Activated CD4-positive, alpha-beta T cell treated with anti-CD3 and anti-CD28 coated beads, Interleukin-2, amount 50 U/mL, for 1 hour (primary cell): ENCODE results near the gene KRTAP5-7.
"Not testable (repeated sequence)": the region's sequence is repeated elsewhere in the genome, so short reads cannot be mapped to it uniquely, and the experiment has no call there.

ENCODE experiments used
- DNase-seq: peaks from one replicate; pipeline ENCODE4 v3.0.0-alpha.2; 2020

Gene KRTAP5-7

DNA sequence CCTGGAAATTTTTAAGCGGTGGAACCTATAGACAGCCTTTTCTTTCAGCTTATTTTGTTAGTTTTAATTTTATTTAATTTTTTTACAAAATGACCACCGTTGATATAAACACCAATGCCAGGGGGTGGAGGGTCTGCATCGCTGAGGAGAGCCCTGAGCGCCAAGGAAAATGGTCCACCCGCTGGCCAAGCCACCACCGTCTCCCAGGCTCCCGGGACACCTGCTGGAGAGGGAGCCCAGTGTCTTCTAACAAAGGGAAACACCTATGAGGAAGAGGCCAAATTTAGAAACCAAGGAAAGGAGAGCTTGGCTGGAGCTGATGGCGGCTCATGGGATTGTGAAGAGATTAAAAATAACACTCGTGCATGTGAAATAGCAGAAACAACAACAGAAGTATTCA lies 10.5 kb downstream of the KRTAP5-7 start:
- DNase-seq = no peak

DNA sequence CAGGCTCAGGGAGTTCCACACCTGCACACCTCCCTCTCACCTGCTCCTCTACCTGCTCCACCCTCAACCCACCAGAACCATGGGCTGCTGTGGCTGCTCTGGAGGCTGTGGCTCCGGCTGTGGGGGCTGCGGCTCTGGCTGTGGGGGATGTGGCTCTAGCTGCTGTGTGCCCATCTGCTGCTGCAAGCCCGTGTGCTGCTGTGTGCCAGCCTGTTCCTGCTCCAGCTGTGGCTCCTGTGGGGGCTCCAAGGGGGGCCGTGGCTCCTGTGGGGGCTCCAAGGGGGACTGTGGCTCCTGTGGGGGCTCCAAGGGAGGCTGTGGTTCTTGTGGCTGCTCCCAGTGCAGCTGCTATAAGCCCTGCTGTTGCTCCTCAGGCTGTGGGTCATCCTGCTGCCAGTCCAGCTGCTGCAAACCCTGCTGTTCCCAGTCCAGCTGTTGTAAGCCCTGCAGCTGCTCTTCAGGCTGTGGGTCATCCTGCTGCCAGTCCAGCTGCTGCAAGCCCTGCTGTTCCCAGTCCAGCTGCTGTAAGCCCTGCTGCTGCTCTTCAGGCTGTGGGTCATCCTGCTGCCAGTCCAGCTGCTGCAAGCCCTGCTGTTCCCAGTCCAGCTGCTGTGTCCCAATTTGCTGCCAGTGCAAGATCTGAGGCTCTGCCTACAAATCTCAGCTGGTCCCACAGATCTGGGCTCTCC lies 11.1 kb downstream of the KRTAP5-7 start, which contains the start of gene KRTAP5-8:
KRTAP5-8 (plus strand) TSS at position 49 of the 689 bp plus-strand sequence; CDS start at position 80, 31 bp downstream.
- not testable (repeated sequence) for DNase-seq

DNA sequence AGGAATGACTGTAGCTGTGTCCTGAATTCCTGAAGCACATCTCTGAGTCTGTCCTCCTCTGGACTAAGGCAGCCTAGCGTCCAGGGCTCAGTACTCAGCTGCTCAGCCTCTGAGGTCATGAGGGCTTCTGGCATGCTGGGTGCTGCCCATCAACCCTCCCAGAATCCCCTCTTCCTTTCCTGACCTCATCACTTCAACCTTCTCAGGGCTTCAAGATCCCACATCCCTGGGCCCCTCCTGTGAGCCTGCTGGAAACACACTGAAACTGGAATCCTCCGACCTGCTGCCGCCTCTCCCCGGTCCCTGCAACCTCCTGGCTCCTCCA lies 11.6 kb downstream of the KRTAP5-7 start:
- DNase-seq = no peak

DNA sequence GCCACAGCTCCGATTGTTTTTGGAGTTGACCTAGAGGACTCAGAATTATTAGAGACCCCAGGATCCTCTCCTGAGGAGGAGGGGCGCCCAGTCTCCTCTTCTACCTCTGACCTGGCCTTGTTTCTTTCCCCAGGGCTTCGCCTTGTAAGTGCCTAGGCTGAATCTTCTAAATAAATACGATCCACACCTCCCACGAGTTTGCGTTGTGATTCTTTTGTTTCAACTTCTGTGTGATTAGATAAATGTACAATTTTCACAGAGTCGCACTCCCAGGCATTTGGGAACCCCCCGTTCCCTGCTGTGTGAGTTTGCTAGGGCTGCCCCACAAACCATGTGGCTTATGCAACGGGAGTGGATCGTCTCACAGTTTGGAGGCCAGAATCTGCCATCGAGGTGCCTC lies 11.9 kb downstream of the KRTAP5-7 start:
- DNase-seq = no peak

DNA sequence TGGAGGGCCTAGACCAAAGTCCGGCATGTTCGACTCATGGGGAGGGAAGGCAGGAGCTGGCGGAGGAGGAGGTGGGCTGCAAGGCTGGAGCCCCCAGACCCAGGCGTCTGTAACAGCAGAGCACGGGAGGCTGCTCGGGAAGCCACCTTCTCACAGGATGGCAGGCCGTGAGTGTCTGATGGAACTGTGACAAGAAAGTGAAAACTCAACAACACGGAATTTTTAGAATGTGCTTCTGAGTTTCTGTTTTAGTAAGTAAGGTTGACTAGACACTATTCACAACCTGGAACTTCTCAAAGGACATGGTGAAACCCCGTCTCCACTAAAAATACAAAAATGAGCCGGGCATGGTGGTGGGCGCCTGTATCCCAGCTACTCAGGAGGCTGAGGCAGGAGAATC lies 12.9 kb downstream of the KRTAP5-7 start:
- not testable (repeated sequence) for DNase-seq

DNA sequence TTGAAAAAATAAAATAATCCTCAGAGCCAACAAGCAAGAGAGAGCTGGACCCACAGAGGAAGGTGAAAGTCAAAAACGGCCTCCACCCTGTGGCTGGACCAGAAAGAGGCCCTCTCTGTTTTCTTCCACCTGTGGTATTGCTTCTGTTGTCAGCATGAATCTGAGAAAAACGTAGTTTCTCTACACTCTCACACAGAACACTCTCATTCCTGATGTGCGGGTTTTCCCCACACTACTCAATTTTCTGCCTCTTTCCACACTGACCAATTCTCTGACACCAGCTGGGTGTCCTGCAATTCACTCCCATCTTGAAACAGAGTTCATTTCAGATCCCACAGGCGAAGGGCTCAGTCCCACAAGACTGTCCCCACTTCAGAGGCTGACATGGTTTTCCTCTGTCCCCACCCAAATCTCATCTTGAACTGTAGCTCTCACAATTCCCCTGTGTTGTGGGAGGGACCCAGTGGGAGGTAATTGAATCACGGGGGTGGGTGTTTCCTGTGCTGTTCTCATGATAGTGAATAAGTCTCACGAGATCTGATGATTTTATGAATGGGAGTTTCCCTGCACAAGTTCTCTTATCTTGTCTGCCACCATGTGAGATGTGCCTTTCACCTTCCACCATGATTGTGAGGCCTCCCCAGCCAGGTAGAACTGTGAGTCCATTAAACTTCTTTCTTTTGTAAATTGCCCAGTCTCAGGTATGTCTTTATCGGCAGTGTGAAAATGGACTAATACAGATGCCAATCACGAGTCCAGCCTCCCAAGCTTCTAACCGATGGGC lies 13.6 kb downstream of the KRTAP5-7 start:
- not testable (repeated sequence) for DNase-seq

DNA sequence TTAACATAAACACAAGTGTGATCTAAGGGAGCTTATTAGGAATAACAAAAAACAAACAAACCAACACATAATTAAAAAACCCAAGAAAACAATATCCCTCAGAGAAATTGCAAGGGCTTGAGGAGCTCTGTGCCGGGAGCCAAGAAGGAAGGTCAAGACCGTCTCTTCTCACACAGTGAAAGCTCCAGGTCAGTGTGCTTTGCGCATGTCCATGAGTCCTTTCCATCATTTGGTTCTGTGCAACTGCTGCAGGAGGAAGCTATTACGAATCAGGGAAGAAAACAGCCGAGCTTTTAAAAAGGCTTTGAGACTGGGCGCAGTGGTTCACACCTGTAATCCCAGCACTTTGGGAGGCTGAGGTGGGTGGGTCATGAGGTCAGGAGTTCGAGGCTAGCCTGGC lies 15.3 kb downstream of the KRTAP5-7 start:
- no peak for DNase-seq

DNA sequence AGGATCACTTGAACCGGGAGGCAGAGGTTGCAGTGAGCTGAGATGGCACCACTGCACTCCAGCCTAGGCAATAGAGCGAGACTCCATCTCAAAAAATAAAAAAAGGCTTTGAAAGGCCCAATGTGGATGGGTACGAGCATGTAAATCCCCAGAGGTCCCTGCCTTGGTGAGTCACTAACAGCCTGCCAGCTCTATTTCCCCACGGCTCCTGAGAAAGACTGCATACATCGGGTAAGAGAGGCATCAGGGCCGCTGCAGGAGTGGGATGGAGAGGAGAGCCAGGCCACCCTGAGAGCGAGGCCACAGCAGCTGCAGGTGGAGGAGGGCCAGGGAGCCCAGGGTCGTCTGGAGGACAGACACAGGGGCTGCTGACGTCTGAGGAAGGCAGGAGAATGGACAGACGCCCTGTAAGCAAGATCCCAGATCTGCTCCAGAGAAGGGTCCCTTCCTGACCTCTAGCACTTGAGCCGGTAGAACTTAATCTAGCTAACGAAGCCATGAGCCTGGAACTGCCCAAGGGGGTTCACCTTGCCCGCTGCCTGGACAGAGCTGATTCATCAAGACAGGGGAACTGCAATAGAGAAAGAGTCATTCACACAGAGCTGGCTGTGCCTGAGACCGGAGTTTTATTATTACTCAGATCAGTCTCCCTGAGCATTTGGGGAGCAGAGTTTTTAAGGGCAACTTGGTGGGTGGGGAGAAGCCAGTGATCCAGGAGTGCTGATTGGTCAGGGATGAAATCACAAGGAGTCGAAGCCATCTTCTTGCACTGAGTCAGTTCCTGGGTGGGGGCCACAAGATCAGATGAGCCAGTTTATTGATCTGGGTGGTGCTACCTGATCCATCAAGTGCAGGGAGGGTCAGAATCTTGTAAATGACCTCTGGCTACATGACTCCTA lies 16.1 kb downstream of the KRTAP5-7 start:
- no peak for DNase-seq

DNA sequence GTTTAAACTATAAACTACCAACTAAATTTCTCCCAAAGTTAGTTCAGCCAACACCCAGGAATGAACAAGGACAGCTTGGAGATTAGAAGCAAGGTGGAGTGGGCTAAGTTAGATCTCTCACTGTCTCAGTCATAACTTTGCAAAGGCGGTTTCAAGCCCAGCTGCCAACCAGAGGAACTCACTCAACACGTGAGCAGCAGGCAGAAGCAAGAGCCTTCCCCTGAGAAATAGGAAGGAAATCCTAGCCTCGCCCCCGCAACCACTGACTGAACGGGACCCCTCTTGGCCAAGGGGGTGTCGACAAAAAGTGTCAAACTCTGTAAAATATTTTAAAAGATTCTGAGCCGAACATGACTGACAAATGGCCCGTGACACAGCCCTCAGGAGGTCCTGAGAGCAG lies 16.8 kb downstream of the KRTAP5-7 start:
- DNase-seq = no peak

DNA sequence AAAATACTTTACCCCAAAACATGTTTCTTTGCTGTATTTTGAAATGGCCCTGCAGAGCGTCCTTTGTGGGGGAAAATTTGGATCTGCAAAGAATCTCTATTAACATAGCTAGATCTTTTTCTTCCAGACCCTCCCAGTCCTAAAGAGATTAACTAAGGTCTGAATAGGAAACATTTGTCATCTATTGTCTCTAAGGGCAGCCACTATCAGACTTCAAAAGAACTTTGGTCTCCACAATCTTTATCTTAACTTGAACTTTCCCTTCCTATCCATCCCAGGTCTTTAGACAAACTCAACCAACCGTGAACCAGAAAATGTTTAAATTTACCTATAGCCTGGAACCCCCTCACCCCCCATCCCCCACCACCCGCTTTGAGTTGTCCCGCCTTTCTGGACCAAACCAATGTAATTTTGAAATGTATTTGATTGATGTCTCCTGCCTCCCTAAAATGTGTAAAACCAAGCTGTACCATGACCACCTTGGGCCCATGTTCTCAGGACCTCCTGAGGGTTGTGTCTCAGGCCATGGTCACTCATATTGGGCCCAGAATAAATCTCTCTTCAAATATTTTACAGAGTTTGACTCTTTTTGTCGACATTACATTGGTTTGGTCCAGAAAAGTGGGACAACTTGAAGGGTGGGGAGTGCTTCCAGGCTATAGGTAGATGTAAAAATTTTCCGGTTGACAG lies 17.6 kb downstream of the KRTAP5-7 start:
- no peak for DNase-seq

DNA sequence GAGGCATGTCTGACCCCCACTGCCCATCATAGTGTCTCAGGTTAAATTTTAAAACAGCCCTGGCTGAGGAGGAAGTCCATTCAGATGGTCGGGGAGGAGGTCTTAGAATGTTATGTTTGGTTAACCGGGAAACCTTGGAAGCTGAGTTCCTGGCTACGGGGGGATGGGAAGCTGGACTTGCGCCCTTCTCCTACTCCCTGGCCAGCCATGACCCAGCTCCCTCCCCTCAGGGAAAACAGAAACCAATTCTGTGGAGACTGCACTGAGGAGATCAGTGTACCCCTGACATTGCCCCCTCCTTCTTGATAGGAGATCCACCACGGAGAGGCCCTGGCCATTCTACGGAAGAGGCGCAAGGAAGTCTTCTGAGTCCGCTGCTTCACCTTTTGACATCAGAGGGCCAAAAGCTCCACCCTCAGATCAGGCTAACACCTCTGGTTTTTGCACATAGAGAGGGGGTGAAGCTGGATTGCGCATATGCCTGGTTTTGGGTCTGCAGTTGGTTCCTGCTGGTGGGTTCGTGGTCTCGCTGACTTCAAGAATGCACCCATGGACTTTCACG lies 18.4 kb downstream of the KRTAP5-7 start:
- no peak for DNase-seq

DNA sequence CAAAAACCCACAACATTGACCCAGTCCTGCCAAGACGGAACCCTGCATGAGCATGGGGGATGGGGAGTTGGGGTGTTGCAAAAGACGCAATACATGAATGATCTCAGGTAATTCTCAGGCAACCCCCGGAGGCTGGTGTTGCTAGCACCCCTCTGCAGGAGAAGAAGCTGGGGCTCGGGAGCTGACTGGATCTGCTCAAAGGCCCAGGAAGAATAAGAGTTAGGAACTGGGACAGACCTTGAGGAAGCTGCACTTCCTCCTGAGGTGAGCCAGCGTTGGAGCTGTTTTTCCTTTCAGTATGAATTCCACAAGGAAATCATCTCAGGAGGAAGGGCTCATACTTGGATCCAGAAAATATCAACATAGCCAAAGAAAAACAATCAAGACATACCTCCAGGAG lies 21.1 kb downstream of the KRTAP5-7 start, which contains the start of gene KRTAP5-9:
KRTAP5-9 (plus strand) TSS at position 301 of the 400 bp plus-strand sequence. CDS start 238 bp downstream, outside the sequence.
- no peak for DNase-seq

DNA sequence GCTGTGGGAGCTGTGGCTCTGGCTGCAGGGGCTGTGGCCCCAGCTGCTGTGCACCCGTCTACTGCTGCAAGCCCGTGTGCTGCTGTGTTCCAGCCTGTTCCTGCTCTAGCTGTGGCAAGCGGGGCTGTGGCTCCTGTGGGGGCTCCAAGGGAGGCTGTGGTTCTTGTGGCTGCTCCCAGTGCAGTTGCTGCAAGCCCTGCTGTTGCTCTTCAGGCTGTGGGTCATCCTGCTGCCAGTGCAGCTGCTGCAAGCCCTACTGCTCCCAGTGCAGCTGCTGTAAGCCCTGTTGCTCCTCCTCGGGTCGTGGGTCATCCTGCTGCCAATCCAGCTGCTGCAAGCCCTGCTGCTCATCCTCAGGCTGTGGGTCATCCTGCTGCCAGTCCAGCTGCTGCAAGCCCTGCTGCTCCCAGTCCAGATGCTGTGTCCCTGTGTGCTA lies 21.7 kb downstream of the KRTAP5-7 start:
- DNase-seq = no peak

DNA sequence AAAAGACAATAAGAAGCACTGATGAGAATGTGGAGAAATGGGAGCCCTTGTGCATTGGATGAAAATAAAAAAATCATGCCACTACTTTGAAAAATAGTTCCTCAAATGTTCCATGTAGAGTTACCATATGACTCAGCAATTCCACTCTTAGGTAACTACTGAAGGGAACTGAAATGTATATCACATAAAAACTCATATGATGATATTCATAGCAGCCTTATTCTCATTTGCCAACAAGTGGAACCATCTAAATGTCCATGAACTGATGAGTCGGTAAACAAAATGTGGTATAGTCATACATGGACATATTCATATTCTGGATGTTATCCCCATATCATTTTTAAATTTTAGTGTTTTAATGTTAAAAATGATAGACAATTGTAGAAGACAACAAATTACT lies 24.6 kb downstream of the KRTAP5-7 start:
- DNase-seq = no peak

DNA sequence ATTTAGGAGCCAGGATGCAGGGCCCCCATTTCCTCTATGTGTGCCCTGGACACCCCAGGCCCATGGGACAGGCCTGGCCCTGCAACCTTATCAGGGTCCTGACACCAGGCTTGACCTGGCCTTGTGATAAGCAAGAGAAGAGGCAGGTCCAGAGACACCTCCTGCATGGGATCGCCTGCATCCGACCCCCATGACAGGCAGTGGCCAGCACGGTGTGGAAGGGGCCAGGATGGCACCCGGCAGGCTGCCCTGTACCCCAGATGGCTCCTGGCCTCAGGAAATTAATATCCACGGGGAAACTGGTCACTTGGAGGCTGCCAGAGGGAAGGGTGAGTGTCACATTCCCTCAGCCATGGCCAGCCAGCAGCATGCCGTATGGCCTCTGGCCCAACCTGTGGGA lies 27.9 kb downstream of the KRTAP5-7 start:
- no peak for DNase-seq

DNA sequence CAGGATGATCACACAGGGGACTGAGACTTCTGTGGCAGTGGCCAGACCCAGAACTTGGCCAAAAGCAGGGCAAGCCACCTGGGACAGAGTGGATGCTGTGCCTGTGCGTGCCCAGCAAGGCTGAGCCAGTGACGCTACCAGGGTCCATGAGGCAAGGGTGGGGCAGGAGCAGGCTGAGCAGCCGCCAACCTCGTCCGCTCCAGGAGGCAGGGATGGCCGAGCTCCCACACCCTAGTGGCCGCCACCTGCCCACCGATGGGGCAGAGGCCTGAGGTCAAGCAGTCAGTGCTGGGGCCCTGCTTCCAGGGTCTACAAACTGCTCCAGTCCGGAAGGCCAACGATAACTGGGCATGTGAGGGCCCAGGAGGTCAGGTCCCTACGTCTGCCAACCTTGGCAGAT lies 28.4 kb downstream of the KRTAP5-7 start:
- no peak for DNase-seq

DNA sequence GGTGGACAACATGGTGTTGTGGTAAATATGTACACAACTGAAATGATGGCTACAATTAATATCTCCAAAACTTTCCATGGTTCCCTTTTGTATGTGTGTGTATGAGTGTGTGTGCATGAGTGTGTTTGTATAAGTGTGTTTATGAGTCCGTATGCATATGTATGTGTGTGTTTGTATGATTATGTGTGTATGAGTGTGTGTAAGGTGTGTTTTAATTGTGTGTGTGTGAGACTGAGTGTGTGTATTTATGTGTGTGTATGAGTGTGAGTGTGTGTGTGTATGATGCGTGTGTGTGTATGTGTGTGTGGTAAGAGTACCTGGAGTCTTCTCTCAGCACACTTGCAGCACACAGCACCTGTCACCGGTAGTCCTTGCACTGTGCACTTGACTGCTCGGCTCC lies 29.0 kb downstream of the KRTAP5-7 start:
- DNase-seq = no peak

DNA sequence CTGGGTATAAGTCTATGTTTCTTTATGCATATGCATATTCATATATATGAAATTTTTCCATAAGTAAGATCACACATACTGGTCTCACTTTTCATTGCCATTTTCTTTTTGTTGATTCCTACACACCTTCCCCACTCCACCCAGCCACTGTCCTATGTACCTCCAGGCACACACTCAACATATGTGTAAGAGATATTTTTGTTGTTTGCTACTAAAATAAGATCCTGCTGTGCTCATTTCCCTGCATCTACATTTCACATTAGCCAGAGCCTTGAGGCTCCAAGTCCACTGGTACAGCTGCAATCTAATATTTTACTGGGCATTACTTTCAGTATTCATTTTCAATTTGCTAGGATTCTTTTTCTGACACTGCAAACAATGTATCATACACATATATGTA lies 30.2 kb downstream of the KRTAP5-7 start:
- DNase-seq = no peak

DNA sequence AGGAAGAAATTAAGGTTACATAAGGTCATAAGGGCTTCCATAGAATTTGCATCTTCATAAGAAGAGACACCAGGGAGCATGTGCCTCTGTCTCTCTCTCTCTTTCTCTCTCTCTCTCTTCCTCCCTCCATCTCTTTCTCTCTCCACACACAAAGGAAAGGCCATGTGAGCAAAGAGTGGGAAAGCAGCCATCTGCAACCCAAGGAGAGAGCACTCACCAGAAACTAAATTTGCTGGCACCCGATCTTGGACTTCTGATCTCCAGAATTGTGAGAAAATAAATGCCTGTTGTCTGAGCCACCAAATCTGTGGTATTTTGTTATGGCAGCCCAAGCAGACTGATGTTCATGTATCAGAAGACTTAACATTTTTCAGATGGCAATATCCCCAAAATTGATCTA lies 31.9 kb downstream of the KRTAP5-7 start:
- DNase-seq = no peak

DNA sequence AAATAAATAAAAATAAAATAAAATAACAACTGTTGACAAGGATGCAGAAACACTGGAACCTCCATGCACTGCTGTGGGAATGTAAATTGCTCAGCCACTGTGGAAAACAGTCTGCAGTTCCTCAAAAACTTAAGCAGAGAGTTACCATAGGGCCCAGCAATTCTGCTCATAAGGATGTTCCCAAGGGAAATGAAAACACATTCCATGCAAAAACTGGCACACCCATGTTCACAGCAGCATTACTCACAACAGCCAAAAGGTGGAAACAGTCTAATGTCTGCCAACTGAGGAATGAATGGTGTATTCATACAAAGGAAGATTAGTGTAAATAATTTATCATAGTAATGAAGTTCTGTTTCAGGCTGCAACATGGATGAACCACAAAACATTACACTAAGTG lies 35.1 kb downstream of the KRTAP5-7 start:
- DNase-seq = no peak

DNA sequence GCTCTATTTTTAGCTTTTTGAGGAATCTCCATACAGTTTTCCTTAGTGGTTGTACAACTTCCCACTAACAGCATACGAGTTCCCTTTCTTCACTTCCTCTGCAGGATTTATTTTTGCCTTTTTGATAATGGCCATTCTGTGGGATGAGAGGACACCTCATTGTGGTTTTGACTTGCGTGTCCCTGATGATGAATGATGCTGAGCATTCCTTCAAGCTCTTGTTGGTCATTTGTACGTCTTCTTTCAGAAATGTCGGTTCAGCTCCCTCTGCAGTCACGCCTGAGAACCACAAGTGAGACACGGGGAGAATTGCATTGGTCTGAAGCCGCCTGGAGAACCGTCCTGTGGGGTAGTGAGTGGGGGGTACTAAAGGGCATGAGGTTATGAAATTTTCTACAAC lies 36.3 kb downstream of the KRTAP5-7 start:
- DNase-seq = no peak

DNA sequence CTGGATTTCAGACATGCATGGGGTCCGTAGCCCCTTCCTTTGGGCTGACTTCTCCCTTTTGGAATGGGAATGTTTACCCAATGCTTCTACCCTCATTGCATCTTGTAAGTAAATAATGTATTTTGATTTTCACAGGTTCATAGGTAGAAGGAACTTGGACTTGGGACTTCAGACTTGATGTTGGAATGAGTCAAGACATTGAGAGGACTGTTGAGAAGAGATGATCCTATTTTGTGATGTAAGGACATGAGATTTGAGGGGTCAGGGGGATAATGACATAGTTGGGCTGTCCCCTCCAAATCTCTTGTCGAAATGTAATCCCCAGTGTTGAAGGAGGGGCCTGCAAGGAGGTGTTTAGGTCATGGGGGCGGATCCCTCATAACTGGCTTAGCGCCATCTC lies 37.4 kb downstream of the KRTAP5-7 start:
- DNase-seq = no peak
